Fibroblast of the aortic adventitia (primary cell): Measurements from ENCODE around the gene SPDEF. TPM values are rescaled to one million over a fixed set of nuclear protein-coding genes. Genes with fewer than 3 reads are reported as not detected.
A peak's percentile ranks its signal among the peaks of the same experiment; 100 is the strongest.

Experiments
- DNase-seq: peaks from one replicate; pipeline ENCODE4 v3.0.0-alpha.2; 2010; ENCODE audit warnings: low read depth
- H3K4me3 ChIP-seq: 2 replicates; pipeline ENCODE4 v1.5.1; 2011; ENCODE audit warnings: low read depth, mild to moderate bottlenecking, control low read depth, low read length, moderate library complexity
- total RNA-seq: library from RNA; depleted of rRNA; stranded (reverse); fragments of >200 nt; gene quantifications from 2 replicates; pipeline ENCODE4 v1.2.3, GENCODE V29; 2012; ENCODE audit warnings: low replicate concordance
- TF ChIP-seq, protein P1 (sequence below): IDR thresholded peaks from 2 replicates; pipeline ENCODE4 v1.5.1; 2011; ENCODE audit warnings: mild to moderate bottlenecking, low read length, control low read depth, inconsistent platforms; ENCODE audit not compliant: insufficient read depth

The SPDEF gene
- total RNA-seq, 1 donor: not detected

DNA sequence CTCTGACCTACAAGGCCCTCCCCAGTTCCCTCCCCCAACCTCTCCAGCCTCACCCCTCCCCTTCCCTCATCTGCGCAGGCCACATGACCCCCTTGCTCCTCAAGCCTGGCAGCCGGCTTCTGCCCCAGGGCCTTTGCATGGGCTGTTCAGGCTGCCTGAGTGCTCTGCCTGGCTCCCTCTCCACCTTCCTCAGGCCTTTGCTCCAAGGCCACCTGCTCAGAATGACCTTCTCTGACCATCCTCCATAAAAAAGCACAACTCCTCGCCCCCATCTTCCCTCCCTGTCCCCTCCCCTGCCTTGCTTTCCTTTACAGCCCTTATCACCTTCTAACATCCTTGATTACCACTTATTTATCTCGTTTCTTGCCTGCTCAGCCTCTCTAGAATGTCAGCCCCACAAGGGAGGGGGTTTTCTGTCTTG is 38.7 kb downstream of the SPDEF start:
- TF ChIP-seq, protein P1, sequence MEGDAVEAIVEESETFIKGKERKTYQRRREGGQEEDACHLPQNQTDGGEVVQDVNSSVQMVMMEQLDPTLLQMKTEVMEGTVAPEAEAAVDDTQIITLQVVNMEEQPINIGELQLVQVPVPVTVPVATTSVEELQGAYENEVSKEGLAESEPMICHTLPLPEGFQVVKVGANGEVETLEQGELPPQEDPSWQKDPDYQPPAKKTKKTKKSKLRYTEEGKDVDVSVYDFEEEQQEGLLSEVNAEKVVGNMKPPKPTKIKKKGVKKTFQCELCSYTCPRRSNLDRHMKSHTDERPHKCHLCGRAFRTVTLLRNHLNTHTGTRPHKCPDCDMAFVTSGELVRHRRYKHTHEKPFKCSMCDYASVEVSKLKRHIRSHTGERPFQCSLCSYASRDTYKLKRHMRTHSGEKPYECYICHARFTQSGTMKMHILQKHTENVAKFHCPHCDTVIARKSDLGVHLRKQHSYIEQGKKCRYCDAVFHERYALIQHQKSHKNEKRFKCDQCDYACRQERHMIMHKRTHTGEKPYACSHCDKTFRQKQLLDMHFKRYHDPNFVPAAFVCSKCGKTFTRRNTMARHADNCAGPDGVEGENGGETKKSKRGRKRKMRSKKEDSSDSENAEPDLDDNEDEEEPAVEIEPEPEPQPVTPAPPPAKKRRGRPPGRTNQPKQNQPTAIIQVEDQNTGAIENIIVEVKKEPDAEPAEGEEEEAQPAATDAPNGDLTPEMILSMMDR: no peak
- DNase-seq: no peak
- H3K4me3 ChIP-seq: no peak overlapping the region

DNA sequence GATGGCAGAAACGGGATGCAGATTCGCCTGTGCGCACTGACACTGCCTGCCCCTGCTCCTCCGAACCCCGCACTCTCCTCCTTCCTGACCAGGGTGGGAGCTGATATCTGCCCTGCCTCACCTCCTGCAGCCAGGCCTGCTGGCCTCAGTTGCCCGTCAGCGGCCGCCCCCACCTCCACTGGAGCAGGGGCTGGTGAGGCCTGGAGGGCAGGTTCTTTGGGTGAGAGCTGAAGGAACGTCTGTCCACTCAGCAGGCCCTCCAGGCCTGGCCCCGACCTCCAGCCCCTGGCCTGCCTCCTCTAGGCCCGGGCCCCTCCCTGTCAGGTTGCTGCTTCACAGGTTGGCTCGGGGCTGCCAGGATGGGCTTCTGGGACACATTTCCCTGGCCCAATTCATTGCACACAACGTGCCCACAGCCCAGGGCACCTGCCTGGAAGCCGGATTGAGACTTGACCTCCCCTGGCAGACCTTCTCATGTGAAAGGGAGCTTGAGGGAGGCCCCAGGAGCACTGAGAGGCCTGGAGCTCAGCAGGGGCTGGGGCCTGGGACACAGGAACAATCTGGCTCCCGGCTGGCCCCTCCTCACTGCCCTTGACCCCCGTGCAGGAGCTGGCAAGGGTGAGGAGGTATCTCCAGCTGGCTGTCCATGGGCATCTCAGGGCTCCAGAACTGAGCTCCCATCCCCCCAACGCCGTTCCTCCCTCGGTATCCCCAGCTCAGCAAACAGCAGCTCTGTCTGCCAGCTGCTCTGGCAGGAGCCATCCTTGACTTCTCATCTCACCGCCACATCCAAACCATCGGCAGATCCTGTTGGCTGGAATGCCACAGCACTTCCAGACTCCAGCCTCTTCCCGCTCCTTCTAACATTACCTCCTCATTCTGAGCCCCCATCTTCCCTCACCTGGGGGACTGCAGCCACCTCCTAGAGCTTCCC is 39.5 kb downstream of the SPDEF start:
- TF ChIP-seq, protein P1: no peak
- no peak overlapping the region for H3K4me3 ChIP-seq
- no peak for DNase-seq

DNA sequence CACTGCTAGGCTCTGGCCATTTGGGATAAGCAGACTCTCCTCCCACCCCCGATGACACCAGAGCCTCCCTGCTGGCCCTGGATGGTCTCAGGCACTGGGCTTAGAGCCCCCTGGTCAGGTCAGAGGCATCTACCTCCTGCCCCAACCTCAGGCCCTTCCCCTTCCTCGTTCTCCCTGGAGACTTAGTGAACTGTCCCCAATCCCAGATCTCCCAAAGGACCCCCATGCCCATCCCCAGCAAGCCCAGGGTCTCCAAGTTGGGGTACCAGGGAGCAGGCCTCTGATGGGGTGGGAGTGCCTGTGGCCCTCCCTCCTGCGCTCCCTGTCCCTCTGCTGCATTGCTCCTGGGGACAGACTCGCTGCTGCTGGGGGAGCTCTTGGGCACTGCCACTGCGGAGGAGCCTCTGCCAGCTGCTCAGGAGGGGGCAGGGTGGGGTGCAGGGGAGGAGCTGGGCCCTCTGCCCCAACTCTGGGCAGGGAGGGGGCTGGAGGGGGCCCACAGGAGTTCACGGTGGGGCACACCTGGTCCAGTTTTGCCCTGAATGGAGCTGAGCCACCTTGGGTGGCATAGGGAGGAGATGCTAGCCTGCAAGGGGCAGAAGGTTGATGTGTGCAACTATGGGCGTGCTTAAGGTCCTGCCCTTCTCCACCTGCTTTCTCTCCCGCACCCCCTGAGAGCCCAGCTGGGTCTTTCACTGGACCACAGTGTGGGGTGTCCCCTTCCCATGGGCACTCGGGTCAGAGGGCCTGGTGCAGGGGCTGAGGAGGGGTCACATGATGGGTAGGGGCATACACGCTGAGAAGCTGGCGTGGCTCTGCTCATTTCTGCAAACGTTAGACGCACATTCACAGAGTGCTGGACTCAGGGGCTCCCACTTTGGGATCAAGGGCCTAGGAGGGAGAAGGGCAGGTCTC is 40.4 kb downstream of the SPDEF start:
- no peak for DNase-seq
- TF ChIP-seq, protein P1: no peak
- no peak overlapping the region for H3K4me3 ChIP-seq

DNA sequence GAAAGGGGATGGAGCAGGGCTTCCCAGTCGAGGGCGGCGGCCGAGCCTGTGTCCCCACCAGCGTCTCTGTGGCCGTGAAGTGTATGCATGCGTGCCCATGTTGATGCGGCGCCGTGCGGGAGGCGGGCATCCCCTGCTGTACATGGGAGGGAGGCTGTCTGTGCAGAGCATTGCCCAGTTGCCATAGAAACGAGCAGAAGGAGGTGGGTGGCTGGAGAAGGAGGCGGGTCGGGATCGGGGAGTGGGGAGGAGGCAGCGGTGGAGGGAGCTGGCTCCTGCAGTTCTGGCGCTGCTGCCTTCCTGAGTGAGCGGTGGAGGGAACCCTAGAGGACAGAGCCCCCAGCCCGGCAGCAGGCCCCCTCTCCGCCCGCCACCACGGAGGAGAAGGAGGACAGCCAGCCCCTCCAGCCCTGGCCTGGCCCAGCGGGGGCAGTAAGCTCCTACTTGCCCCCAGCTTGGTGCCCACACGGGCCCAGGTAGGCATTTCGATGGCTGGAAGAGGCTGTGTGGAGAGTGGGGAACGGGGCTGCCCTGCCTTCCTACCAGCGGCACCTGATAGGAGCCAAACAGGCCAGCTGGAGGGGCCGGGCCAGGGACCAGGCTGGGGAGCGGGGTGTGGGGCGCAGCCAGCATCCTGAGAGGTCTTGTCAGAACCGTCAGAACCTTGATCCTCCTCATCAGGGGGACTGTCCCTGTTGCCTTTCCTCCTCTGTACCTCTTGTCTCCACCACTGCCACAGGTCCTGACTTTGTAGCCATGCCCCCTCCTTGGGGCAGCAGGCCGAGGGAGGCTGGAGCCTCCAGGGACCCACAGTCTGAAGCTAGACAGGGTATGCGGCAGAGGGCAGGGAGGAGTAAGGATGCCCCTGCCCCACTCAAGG is 41.3 kb downstream of the SPDEF start:
- DNase-seq: peak; percentile 28
- TF ChIP-seq, protein P1: no peak
- H3K4me3 ChIP-seq: no peak overlapping the region

DNA sequence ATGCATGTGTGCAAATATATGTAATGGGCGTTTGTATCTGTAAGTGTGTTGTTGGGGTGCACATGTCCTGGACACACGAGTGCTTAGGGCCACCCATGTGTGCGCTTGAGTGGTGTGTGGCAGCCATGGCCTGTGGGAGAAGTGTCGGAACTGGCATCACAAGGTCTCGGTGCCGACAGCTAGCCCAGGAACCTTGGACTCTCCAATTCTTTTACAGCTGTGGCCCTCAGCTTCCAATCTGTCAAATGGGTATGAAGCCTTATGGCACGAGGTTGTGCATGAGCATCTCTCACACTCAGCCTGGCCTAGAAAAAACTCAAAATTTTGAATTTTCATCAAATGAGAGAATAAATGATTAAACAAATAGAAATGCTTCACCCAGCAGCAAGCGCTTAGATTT is 42.0 kb downstream of the SPDEF start:
- TF ChIP-seq, protein P1: no peak
- no peak for DNase-seq
- H3K4me3 ChIP-seq: no peak overlapping the region

DNA sequence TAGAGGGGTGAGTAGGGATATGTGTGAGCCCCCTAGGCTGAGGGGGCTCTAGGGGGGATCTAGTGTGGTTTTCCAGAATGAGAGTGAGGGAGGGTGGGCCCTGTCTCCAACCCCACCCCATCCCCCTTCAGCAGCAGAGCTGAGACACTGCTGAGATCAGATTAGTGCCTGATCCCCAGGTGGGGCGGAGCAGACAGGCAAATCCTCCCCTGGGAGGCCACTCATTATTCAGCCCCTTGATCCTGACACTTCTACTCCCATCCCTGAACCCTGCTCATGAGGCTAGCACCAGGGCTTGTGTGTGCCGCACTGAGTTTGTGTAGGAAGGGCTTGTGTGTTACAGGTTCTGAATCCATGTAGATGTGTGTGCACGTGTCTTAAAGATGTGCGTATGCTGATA is 42.5 kb downstream of the SPDEF start:
- TF ChIP-seq, protein P1: no peak
- no peak overlapping the region for H3K4me3 ChIP-seq
- no peak for DNase-seq
